ENCODE results near the gene OR7A17. TPM values are rescaled to one million over a fixed set of nuclear protein-coding genes. Genes with fewer than 3 reads are reported as not detected.

The OR7A17 gene
- not detected for polyA plus RNA-seq (ENCODE audit: insufficient read length)

DNA sequence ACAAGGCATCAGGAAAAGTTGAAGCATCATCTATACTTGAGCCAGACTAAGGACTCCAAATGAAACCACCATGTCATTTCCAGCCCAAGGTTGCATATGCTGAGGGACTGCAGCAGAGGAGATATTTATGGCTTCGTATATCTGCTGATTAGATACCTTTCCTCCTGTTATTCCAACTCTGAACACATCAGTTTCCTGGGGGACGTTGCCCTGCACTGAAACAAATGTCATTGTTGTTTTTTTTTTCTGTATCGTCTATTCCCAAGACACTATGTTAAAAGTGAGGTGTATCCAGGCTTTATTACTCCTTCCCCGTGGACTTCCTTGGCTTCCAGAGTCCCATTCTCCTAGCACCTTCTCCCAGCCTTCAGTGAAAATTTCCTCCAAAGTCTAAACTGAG, at the start of gene OR7A17:
Gene OR7A17 (minus strand): TSS at position 101 of the 400 bp plus-strand sequence. CDS start 4,777 bp downstream, outside the sequence.
- DNase-seq, result no peak

DNA sequence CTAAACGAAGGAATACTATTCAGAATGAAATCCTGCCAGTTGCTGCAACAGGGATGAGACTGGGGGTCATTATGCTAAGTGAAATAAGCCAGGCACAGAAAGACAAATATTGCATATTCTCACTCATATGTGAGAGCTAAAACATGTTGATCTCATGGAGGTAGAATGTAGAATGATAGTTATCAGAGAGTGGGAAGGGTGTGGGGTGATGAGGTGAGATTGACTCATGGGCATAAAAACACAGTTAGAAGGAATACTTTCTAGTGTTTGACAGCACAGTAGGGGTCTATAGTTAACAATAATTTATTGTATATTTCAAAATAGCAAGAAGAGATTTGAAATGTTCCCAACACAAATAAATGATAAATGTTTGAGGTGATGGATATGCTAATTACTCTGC, 47.6 kb upstream of the OR7A17 start:
- no peak for DNase-seq

DNA sequence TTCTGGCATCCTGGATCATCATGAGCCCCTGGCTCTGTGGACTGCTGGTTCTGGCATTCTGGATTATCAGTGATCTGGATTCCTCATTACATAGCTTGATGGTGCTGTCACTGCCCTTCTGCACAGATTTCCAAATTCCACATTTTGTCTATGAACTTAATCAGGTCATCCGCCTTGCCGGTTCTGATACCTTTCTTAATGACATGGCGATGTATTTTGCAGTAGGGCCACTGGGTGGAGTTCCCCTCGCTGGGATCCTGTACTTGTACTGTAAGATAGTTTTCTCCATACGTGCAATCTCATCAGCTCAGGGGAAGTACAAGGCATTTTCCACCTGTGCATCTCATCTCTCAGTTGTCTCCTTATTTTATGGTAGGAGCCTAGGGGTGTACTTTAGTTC, 30.9 kb upstream of the OR7A17 start:
- no peak for DNase-seq

DNA sequence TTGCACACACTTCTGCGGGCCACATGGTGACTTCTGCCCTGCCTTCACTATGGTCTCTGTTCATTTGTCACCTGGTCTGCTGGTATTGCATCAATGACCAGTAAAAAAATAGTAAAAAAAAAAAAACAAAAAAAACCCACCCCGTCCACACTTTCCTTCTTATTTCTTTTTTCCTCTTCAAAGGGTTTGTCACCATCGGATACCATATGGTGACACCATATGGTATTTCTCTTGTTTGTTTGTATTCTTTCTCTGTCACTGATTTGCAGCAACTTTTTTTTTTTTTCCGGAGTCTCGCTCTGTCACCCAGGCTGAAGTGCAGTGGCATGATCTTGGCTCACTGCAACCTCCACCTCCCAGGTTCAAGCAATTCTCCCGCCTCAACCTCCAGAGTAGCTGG, 29.2 kb upstream of the OR7A17 start:
- no peak for DNase-seq

DNA sequence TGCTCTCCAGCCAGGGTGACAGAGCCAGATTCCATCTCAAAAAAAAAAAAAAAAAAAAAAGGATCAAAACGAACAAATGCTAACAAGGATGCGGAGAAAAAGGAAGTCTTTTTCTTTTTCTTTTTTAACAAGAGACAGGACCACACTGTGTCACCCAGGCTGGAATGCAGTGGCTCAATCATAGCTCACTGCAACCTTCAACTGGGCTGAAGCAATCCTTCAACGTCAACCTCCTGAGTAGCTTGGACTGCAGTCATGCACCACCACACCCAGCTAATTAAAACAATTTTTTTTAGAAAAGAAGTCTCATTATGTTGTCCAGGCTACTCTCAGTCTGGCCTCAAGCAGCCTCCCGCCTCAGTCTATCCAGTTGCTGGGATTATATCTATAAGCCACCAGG, 20.8 kb upstream of the OR7A17 start:
- DNase-seq, result no peak

DNA sequence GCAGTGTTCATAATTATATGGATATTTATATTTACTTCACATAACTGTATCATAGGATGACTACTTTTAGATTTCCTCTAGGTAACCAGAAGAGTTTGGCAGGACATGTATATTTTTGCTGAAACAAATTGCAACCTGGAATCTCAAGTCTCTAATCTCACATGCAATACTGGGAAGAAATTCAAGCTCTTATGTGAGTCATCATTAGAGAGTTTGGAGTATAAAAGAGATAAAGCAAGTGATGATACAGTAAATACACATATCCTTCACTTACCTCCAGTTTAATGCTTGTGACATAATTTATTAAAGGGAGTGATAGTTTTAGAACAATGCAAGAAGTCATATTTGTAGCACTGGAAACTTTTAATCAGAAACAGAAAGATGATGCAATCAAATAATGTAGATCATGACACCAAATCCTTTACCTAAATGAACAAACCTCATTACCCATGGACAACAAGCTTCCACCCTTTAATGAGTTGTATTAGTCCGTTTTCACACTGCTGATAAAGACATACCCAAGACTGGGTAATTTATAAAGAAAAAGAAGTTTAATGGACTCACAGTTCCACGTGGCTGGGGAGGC, 15.8 kb upstream of the OR7A17 start:
- no peak for DNase-seq

DNA sequence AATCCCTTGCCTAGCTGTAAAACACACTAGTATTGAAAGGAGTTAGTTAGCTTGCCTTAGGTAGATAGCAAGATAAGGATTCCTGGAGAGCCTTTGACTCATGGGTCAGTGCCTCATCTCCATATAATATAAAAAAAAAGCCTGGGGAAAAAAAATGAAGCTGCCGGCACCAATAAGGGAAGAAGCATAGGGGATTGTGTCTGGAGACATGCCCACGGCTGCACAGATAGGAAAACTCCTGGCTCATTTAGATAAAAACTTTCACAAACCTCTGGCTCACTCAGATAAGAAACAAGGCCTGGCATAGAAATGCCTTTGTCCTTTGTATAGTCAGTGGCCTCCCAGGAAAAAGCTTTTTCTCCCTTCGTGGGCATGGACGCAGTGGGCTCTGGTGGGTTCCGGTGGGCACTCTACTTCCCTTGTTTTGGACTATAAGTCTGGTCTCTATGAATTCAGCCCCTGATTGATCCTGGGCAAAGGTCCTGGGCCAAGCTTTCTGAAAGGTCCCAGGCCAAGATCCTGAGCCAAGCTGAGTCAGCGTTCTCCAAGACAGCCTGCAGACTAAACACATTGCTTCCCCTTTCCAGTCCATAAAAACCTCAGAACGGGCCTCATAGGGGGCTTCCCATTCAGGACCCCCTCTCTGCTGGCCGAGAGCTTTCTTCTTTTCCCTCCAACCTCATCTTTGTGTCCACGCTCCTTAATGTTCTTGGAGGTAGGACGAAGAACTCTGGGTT, 4.9 kb upstream of the OR7A17 start:
- DNase-seq, result no peak

DNA sequence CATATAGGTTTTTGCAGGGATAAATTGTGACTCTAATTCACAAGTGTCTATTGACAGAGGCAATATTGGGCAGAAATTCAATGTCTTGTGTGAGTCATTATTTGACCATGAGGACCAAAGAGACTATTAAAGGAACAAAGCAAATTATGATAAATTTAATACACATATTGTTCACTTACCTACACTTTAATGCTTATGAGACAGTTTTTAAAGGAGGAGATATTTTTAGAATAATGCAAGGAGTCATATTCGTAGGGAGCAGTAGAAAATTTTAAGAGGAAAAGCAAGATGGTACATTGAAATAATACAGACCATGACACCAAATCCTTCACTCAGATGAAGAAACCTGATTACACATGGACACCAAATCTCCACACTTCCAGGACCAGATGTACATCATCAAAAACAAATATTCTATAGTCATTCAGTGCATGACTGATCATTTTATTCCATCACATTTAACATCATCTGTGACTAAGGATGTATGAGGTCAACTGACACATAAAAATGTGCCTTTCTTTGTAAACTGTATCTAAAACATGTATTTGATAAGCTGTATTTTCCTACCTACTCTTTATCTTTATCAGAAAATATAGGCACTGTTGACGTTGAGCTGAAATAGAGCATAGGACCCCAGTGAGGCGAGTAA, 4.2 kb upstream of the OR7A17 start:
- no peak for DNase-seq

DNA sequence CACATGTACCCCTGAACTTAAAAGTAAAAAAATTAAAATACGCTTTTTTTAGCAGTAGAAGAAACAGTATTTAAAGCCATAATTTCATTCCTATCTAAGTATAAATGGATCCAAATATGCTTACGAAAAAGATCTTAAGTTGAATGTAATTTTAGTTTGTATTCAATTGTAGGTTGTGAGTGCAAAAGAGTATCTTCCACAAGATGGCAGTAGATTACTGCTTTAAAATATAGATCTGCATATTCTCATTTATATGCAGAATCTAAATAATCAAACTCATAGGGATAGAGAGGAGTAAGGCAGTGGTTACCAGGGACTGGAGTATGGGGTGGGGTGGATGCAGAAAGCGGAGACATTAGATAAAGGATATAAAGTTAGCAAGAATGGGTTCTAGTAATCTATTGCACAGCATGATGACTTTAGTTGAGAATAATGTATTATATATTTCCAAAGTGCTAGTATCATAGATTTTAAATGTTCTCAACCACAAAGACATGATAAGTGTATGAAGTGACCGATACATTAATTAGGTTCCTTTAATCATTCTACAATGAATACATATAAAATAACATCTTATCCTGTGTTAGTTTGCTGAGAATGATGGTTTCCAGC, 14.2 kb downstream of the OR7A17 start:
- no peak for DNase-seq

DNA sequence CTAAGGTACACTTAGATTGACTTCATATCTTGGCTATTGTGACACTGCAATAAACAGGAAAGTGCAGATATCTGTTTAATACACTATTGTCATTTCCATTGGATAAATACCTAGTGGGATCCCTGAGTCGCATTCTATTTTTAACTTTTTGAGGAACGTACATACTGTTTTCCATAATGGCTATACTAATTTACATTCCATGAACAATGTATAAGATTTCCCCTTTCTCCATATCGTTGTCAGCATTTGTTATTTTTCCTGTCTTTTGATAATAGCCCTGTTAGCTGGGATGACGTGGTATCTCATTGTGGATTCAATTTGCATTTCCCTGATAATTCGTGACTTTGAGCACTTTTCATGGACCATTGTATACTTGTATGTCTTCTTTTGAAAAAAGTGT, 17.4 kb downstream of the OR7A17 start:
- no peak for DNase-seq

DNA sequence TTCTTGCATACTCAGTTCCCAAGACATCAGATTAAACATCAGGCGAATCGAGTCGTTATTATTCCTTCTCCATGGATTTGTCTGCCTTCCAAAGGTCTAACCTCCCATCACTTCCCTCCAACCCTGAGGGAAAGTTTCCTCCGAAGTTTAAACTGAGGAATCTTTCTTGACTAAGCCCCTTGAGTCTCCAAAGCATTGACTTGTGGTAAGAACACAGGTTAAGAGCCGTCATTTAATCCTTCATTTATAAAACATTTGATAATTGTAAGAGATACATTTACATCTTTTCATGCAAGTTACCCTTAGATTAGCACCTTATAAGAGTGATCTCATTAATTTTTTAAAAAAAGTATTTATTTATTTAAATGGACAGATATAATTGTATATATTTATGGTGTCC, 37.1 kb downstream of the OR7A17 start, which contains the start of gene OR7A10:
Gene OR7A10 (minus strand): TSS at position 101 of the 400 bp plus-strand sequence. CDS start 7,045 bp downstream, outside the sequence.
- no peak for DNase-seq

DNA sequence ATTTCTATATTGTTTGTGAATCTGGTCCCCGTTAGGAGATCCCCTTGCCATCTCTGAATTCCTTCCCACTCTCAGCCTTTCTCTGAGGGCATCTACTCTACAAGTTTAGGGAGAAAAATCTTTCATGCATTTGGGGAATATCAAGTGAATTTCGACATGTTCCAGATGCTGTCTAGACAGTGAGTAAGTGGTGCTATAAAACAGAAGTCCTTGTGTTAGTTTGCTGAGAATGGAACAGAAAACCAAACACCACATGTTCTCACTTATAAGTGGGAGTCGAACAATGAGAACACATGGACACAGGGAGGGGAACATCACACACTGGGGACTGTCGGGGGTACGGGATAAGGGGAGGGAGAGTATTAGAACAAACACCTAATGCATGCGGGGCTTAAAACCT, 42.4 kb downstream of the OR7A17 start:
- DNase-seq, result no peak

DNA sequence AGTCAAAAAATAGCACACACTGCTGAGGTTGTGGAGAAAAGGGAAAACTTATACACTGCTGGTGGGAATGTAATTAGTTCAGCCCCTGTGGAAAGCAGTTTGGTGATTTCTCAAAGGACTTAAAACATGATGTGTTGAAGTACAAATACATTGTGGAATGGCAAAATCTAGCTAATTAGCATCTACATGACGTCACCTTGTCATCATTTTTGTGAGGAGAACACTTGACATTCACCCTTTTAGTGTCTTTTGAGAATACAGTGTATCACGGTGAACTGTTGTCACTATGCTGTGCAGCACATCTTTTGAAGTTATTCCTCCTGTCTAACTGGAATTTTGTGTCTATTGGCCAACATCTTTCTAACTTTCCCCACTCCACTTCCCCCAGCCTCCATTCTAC, 42.8 kb downstream of the OR7A17 start:
- DNase-seq, result no peak

DNA sequence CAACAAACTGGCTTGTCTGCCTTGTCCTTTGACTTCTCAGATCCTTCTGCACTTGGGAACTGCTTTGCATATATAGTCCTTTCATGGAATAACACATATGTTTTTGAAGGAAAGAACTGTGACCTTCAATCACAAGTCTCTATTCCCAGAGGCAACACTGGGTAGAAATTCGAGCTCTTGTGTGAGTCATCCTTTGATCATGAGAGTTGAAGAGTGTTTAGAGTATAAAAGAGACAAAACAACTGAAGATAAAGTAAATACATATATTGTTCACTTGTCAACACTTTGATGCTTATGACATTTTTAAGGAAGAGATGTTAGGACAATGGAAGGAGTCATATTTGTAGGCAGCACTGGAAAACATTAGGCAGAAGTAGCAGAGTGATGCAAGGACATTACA, 45.7 kb downstream of the OR7A17 start:
- no peak for DNase-seq

DNA sequence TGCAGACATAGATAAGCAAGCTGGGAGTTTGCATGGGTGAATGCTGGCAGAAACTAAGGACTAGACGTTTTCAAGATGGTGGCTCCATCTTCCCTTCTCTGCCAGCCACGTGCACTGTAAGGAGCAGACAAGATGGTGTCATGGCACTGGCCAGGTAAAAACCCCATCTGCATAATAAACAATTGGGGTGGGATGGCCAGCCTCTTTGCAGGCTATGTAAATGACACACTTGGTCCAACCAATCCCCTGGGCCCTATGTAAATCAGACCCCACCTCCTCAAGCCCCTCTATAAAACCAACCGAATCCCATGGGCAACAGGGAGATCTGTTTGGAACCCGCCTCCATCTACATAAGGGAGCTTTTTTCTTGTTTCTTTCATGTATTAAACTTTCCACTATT, 48.5 kb downstream of the OR7A17 start:
- no peak for DNase-seq

DNA sequence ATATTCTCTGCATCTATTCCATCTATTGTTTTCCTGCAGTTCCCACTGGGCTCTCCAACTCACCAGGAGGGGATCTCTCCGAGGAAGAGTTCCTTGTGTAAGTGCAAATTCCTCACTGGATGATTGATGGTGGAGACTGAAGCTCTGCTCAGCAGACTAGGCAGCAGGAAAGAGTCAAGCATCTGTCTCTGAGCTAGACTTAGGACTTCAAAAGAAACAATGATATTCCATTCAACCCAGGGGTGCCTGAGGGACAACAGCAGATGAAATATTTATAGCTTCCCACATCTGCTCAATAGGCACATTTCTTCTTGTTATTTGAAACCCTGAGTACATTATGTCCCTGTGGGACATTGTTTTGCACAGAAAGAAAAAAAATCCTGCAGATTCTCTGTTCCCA, 50.9 kb downstream of the OR7A17 start, which contains the start of the genes OR7A5 and OR7C1:
Gene OR7A5 (minus strand): TSS at position 175 of the 400 bp plus-strand sequence. CDS start 6,944 bp downstream, outside the sequence.
Gene OR7C1 (minus strand): TSS at position 175 of the 400 bp plus-strand sequence. CDS start 35,049 bp downstream, outside the sequence.
- no peak for DNase-seq

DNA sequence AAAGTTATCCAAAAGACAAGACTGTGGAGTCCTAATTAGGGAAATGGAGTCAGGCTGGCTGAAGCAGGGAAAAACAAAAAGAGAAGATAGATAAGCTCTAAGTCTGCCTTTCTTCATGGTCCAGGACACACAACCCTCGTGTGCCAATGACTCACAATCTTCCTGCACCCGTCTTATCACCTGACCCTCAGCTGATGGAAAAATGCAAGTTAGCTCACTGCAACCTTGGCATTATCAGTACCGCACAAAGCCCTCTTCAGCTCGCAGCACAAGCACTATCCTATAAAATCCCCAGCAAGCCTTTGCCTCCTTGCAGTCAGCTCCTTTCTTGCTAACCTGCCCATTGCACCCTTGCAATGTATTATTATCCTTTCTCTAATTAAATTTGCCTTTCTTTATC, 55.2 kb downstream of the OR7A17 start:
- no peak for DNase-seq

Other genes with a start within 250 kb of the OR7A17 start
- gene ADGRE3, start 211.3 kb downstream of the OR7A17 start, polyA plus RNA-seq (ENCODE audit: insufficient read length), result not detected
- 22.5 TPM for gene ZNF333, start 196.1 kb downstream of the OR7A17 start, polyA plus RNA-seq (ENCODE audit: insufficient read length)
- gene ADGRE2, start 107.6 kb downstream of the OR7A17 start, polyA plus RNA-seq (ENCODE audit: insufficient read length), result 1.4 TPM
- not detected for gene OR7A5, start 50.9 kb downstream of the OR7A17 start, polyA plus RNA-seq (ENCODE audit: insufficient read length)
- gene OR7C1, start 50.9 kb downstream of the OR7A17 start, polyA plus RNA-seq (ENCODE audit: insufficient read length), result 0.18 TPM
- not detected for gene OR7A10, start 37.2 kb downstream of the OR7A17 start, polyA plus RNA-seq (ENCODE audit: insufficient read length)
- not detected for gene OR7C2, start 55.4 kb upstream of the OR7A17 start, polyA plus RNA-seq (ENCODE audit: insufficient read length)
- gene SLC1A6, start 93.7 kb upstream of the OR7A17 start, polyA plus RNA-seq (ENCODE audit: insufficient read length), result 0.35 TPM
- gene CASP14, start 163.3 kb upstream of the OR7A17 start, polyA plus RNA-seq (ENCODE audit: insufficient read length), result 0.31 TPM
- 0.03 TPM for gene OR1I1, start 196.1 kb upstream of the OR7A17 start, polyA plus RNA-seq (ENCODE audit: insufficient read length)
- 17.0 TPM for gene SYDE1, start 221.3 kb upstream of the OR7A17 start, polyA plus RNA-seq (ENCODE audit: insufficient read length)

All from hindlimb muscle (tissue), 1 donor.